GM19395 (cell line): Measurements from ENCODE around the gene SMAD5.

Source experiments
- ATAC-seq: cut with Tn5 transposase; IDR thresholded peaks from one replicate; pipeline ENCODE4 v1.9.1; 2021; ENCODE audit warnings: mild to moderate bottlenecking, moderate library complexity; ENCODE audit not compliant: unreplicated experiment

Gene SMAD5

DNA sequence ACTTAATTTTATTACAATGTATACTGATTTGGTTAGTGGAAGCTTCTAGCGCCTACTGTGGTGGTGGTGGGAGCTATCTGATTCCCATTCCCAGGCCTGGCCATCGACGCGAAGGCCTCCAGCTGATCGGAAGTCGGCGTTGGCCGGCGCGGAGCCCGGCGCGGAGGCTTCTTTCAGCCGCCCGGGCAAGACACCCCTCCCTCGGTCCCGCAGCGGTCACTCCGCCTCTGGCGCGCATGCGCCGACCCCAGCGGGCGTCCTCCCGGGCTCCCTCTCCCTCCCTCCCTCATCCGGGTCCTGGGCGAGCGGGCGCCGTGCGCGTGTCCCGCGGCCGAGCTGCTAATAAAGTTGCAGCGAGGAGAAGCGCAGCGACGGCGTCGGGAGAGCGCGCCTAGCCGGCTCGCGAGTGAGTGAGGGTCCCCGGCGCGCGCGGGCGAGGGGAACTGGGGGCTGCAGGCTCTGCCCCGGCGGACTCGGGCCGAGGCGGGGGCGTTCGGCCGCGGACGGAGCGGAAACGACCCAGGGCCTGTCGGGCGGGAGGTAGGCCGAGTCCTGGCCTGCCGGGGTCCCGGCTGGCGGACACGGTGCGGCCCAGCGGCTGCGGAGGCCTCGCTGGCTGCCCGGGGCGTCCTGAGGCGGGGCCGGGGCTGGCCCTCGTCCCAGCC lies at the start of gene SMAD5:
Gene SMAD5 (plus strand): TSS at position 289 of the 665 bp plus-strand sequence. CDS start 20,916 bp downstream, outside the sequence.
- peak; percentile 88 for ATAC-seq

DNA sequence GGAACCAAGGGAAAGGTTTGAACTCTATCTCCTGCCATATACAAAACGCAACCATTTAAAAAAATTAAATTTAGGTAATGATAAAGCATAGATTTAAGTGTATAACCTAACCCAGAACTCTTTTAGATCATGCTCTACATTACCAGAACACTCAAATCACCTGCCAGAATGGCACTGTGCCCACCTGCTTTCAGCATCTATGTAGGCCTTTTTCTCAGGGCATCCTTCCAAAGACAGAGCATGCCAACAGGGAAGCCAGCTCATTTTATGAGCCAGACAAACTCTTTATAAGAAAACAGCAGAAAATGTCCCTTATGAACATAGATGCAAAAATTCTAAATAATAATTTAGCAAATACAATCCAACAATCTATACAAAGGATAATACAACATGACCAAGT lies 47.9 kb upstream of the SMAD5 start:
- ATAC-seq: no peak

DNA sequence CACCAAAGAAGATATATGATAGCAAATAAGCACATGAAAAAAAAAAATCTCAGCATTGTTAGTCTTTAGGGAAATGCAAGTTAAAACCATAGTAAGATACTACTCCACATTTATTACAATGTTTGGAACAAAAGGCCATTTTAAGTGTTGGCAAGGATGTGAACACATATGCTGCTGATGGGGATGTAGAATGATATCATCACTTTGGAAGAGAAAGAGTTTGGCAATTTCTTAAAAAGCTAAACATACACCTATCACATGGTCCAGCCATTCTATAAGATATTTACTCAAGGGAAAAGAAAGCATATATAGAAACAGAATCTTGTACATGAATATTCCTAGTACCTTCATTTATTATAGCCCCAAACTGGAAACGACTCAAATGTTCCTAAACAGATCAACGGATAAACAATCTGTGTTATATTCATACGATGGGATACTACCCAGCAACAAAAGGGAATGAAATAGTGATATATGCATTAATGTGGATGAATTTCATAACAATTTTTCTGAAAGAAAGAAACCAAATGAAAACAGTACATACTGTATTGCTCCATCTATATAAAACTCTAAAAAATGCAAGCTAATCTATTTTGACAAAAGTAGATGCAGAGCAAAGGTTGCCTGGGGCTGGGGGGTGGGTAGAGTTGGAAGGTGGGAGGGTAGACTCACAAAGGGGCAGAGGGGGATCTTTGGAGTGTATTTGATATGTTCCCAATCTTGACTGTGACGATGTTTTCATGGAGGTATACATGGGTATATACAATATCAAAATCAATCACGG lies 45.7 kb upstream of the SMAD5 start:
- ATAC-seq: no peak

DNA sequence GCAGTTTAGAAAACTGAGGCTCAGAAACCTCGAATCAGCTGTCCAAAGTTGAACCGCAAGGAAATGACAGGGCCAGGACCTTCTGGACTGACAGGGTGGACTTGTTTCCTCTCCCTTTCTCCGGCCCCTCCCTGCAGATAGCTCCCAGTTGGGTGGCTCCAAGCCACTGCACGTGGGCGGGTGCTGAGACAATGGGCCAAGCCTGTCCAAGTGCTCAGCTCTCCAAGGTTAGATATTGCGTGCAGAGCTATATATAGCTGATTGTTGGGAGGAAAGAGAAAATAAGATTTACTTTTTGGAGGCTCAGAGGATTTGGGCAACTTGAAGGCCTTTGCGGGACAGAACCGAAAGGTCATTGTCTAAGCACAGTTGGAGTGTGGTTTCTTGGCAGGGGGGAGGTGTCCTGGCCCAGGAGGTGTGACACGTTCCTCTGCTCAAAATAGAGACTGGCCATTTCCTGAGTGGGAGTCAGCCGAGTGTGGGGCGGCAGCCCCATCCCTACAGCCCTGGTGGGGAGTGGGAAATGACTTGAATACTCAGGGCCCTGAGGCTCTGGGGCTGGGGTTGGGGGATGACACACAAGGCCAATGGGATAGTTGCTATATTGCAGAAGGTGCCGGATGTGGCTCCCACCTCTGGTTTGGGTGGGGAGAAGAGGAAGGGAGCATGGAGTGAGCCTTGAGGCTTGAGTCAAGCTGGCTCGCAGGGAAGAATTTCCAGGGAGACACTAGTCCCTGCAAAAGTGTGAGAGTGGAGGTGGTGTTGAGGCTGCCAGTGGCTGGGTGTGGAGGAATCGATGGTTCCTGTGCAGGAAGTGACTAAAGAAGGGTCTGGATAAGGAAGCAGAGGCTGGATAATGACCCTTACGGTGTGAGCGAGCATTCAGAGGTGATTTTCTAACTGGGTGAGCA lies 44.4 kb upstream of the SMAD5 start:
- no peak for ATAC-seq

DNA sequence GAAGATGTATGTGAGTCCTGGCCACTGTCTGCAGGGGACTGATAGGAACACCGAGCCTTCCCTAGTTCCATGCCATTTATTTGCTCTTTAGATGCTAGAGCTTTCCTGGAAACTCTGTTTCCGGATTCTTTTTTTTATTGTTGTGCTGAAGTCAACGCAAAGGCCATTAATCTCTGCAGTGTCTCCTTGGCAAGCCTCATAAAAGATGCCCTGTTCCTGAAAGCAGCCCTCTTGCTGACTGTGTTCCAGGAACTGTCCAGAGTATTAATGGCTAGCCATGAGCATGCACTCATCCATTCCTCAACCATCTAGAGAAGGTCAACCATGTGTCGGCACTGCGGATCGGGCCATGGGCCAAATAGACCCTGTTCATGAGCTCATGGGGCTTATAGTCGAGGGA lies 42.9 kb upstream of the SMAD5 start:
- no peak for ATAC-seq

DNA sequence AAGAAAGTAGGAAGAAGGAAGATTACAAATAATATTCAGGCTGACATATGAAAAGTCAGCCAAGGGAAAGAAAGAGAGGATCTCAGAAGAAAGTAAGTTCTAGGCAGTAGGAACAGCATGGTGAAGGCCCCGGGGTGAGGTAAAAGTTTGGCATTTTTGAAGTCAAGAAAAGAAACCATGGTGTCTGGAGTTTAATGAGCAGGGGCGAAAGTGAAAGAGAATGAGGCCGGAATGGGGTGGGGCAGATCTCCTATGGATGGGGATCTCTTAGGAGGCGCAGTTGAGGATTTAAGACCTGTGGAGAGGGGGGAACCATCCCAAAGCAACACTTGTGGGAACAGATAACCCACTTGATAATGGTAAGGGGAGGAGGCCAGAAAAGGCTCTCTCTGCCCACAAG lies 42.3 kb upstream of the SMAD5 start:
- no peak for ATAC-seq

DNA sequence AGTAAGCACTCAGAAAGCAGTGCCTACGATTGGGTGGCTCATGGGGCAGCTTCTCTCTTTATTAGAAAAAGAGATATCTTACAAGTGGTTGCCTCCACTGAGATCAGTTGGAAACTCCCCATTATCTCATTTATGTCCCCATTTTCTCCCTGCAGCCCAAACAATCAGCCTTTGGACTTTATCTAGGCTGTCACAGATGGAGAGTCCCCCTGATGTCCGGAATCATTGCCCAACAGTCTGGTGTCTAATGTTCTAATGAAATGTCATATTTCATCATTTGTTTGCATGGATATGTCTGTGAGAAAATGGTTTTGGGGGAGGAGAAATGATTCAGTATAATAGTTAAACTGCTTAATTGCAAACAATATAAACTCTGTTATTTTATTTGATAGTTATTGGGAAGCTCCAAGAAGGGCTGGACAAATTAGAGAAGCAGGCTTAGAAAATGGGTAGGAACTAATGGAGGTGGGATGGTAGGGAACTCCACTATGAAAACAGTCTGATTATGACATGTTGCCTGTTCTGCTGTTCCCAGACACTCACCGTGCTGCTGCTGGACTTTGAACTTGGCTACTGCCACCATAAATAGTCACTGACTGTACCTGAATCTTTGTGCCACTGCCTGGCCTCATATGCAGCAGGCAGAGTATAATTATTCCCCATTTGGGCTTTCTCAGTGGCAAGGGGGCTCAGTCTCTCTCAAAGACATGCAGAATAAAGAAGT lies 38.3 kb upstream of the SMAD5 start:
- ATAC-seq: no peak

DNA sequence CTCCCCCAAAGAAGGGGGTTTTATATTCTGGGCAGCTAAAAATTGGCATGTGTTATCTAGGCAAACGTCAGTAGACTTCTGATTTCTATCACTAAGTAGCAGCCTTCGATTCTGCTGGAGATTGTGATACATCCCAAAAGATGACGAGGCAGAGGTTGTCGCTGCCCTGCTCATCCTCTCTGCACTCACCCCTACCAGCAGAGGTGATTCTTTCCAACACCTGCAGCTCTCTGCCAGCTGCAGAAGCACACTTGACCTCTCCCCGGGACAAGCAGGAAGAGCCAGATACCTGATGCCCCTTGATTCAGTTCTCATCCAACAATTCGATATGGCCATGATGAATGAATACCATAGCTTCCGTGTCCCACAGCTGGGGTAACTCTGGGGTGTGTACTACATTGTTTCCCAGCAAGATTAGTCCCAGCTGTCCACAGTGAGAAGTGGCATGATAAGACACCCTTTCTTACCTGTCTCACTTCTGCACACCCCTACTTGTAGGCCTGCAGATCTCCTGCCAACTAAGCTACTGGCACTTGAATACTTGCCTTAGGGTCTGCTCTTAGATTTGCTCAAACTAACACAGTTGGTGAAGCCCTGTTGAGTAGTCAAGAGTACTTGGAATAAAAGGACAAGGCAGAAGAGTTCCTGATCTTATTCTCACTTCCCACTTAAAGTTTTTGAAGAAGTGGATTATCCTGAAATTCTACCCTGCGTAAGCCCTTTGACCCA lies 37.6 kb upstream of the SMAD5 start:
- ATAC-seq: no peak

DNA sequence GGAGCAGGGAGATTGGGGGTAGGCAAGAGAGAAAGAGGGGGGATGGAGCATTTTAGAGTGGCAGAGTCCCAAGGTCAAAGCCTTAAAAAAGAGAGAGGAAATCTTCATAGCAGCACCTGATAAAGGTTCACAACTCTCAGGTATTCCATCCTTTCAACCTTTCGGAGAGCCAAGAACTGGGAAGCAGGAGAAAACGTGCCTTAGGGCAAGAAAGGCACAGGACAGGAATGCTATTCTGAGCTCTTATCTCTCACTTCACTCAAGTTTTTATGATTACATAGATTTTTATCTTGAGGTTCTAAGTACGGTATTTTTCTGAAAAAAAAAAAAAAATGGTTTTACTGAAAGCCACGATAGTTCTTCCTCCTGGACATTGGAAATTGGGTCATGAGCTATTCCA lies 34.5 kb upstream of the SMAD5 start:
- ATAC-seq: no peak

DNA sequence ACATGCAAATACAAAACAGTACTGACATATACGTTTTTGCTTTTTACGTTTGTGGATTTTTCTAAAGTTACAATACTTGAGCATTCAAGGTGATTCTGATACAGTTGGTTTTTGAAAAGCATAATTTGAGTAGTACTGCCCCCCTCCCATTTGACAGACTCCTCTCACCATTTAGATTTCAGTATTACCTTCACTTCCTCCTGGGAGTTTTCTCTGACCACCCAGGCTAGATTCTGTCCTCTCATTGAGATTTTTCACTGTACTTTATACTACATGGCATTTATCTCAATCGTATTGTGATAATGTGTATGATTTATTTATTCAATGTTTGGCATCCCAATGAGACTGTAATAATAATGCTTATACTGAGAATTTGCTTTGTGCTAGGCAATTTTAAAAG lies 32.8 kb upstream of the SMAD5 start:
- no peak for ATAC-seq

DNA sequence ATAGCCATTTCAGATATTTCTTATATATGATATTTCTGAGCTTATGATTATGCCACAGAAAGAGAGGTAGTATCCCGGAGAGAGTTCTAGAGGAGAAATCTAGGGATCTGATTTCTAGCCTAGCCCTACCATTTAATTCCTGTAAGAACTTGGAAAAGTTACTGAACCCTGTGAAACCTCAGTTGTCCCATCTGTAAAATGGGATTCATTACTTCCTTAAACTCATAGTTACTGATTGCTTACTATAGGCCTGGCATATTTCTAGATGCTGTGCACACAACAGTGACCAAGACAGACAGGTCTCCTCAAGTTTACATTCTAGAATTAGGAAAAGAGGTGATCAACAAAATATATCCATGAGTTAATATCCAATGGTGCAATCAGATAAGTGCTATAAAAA lies 30.8 kb upstream of the SMAD5 start:
- ATAC-seq: no peak

DNA sequence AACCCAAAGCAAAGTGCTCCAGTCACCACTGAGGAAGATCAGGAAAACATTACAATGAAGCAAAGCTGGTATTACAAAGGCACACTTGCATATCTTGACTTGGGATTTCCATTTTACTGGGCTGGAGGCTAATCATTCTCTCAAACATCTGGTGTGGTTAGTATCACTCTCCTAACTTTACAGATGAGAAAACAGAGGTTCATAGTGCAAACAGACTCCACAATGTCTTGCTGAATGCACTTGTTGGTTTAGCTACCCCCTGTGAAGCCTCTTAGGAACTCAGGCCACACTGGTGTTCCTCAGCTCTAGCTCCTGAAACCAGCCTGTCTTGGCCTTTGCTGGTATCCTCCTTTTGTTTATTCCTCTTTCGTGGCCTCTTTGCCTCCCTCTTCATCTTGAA lies 29.5 kb upstream of the SMAD5 start:
- ATAC-seq: peak; percentile 81

DNA sequence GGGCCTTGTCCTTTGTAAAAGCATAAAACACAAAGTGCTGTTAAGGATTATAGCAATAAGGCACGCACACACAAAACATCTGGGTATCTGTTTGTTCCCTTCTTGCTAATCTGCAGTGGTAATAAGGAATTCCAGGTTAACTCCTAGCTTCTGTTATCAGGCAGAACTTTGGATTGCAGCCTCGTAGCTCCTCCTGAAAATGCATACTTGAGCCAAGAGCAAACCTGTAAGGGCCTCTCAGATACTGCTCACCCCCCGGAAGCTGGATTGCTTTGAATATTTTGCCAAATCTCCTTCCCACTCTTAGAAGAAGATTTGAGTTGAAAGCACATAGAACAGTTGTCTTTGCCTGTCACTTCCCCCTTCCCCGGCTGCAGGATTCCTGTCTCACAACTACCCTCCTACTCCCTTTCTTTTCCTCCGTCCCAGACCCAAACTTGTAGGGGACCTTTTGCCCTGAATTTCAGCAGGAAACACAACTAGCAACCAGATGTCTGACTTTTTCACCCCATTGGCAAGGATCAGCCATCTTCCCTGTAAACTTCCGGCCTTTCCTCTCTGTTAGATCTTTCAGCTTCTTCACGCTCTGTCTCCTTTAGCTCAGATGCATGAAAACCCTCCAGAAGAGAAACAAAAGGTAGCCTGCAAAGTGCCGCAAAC lies 28.2 kb upstream of the SMAD5 start:
- ATAC-seq: no peak

DNA sequence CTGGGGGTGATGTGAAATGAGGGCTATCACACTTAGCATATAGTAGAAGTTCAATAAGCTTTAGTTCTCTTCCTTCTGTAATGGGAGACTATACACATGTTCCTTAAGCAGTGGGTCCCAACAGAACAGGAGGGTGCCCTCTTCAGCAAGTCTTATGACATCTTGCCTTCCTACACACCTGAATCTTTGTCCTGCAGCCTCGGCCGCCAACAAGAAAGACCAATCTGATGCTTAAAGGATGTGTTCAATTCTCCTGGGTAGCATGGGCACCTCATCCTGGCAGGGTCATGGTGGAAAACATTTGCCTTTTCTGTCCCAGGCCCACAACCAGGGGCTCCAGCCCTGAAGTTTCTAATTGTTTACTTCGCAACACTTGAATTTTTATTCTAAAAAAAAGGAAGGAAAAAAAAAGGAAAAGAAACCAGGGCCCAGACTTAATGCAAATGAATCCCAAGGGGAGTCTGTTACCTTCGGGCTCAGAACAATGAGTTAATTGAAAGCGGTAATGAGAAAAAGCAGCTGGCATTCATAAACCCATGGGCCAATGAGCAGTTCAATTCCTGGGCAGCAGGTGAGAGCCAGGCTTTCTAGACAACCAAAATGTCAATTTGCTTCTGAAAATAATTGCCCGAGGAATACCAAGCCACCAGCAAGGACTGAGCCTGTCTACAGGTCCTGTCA lies 26.2 kb upstream of the SMAD5 start:
- no peak for ATAC-seq

DNA sequence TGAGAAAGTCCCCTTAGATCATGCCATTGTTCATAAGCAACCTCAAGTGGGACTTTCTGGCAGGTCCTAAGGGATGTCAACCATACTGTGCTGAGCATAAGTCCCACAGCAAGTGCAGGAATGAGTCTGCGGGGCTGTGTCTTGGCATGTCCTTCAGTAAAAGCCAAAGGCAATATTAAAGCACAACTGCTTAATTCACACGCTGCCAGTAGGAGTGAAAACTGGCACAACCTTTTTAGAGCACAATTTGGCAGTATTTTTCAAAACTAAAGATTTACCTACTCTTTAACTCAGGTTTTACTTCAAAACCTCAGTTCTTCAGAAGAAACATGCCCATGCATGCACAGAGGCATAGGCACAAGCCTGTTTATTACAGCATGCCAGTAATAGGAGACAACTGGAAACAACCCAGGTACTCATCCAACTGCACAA lies 24.4 kb upstream of the SMAD5 start:
- peak; percentile 55 for ATAC-seq

DNA sequence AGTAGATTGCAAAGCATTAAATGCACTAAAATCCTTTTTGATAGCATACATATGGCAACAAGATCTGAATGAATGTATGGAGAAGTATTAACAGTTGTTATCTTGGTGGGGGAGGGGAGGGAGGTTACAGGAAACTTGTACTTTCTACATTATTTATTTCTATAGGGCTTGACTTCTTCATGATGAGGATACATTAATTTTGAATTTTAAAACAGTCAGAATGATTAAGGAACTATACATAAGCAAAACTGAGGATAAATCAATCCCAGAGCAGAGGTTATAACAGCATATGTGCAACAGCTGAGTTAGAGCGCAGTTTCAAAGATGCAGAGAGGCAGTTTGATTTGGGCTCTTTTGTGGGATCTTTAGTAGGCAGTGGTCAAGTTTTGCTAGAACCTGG lies 23.9 kb upstream of the SMAD5 start:
- ATAC-seq: no peak

DNA sequence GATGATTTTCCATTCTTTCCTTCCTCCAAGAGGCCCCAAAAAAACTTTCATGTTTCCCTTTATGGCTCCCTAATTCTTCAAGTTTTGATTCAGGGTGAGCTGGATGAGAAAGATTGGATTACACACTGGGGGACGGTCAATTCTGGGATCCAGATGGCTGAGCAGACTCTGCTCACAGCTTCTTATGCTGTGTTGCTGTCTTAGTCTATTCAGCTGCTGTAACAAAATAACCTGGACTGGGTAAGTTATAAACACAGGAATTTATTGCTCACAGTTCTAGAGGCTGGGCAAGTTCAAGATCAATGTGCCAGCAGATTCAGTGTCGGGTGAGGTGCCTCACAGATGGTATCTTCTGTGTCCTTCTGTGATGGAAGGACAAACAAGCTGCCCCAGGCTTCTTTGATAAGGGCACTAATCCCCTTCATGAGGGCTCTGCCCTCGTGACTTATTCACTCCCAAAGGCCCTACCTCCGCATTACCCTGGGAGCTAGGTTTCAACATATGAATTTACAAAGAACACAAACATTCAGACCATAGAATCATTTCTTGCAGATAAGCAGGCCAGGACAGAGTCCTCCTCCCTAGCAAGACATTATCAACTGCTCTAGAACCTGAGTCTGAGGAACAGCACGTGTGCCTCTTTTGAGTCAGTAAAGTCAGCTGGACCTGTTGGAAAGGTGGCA lies 23.1 kb upstream of the SMAD5 start:
- ATAC-seq: no peak

DNA sequence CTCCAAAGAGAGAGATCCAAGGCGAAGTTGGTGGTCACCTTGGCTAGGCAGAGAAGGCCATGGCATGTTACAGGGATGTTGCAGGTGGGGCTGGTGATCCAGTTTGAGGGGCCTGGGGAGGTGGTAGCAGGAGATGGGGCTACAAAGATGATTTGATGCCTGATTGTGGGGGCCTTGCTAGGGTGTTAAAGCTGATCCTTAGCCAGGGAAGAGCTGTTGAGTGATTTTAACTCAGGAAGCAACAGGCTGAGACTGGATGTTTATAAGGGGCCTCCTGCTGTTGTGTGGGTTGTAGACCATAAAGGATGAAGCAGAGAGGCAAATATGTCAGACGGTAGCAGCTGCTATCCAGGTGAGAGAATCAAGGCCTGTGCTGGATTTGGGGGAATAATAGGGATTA lies 19.0 kb upstream of the SMAD5 start:
- no peak for ATAC-seq
